Upper lobe of left lung (tissue), 6 donors: ENCODE data around the gene PCGF1. TPM values are rescaled to one million over a fixed set of nuclear protein-coding genes. Genes with fewer than 3 reads are reported as not detected.

Experiments
- ATAC-seq, 2 donors: fragments of 200-7000 bp; cut with Tn5 transposase; one replicate each; pipeline ENCODE4 v1.9.1; 2022; ENCODE audit warnings: mild to moderate bottlenecking in 2 of 2, moderate library complexity in 2 of 2; ENCODE audit not compliant: low FRiP score in 2 of 2
- DNase-seq, 2 donors: peaks; one replicate each; pipeline ENCODE4 v3.0.0-alpha.2; 2019 to 2020
- H3K27ac ChIP-seq, 4 donors: fragments of 200-600 bp; sonication (generic); one replicate each; pipeline ENCODE4 v1.5.1; 2016 to 2019
- H3K27me3 ChIP-seq, 4 donors: fragments of 200-600 bp; sonication (generic); one replicate each; pipeline ENCODE4 v1.5.1; 2017 to 2019
- H3K36me3 ChIP-seq, 4 donors: fragments of 200-600 bp; sonication (generic); one replicate each; pipeline ENCODE4 v1.5.1; 2016 to 2019
- H3K4me1 ChIP-seq, 4 donors: fragments of 200-600 bp; sonication (generic); one replicate each; pipeline ENCODE4 v1.5.1; 2018 to 2019
- H3K4me3 ChIP-seq, 4 donors: fragments of 200-600 bp; sonication (generic); one replicate each; pipeline ENCODE4 v1.5.1; 2017 to 2019; ENCODE audit warnings: mild to moderate bottlenecking in 2 of 4, moderate library complexity in 1 of 4
- H3K9me3 ChIP-seq, 4 donors: fragments of 200-600 bp; sonication (generic); one replicate each; pipeline ENCODE4 v1.5.1; 2018 to 2019
- EP300 ChIP-seq, 4 donors: sonication (generic); formaldehyde crosslinking; IDR thresholded peaks; one replicate each; pipeline ENCODE4 v1.5.1; 2017; ENCODE audit warnings: antibody characterized with exemption in 4 of 4, control low read depth in 2 of 4
- POLR2A ChIP-seq, 4 donors: fragments of 450-650 bp; IDR thresholded peaks; one replicate each; pipeline ENCODE4 v1.5.1; 2016 to 2017; ENCODE audit warnings: antibody characterized with exemption in 4 of 4, mild to moderate bottlenecking in 2 of 4
- POLR2AphosphoS5 ChIP-seq, 2 donors: sonication (generic); formaldehyde crosslinking; IDR thresholded peaks; one replicate each; pipeline ENCODE4 v1.5.1; 2017; ENCODE audit warnings: antibody characterized with exemption in 2 of 2
- WGBS, 2 donors: methylation state at CpG; one replicate each; pipeline ENCODE4 v1.1.5; 2017 to 2018; 5-methylcytosine and 5-hydroxymethylcytosine counted together
- total RNA-seq, 6 donors: library from RNA; depleted of rRNA in 4 of 6; stranded (reverse); fragments of >200 nt in 4 of 6; gene quantifications; one replicate each; pipeline versions ENCODE4 v1.1.0 to v1.2.1, GENCODE V29; 2016 to 2021
- TF ChIP-seq, protein P1 (sequence below), 6 experiments: fragments of 450-650 bp in 4 of 6; fragments of 200-600 bp in 2 of 6; sonication (generic) in 2 of 6; IDR thresholded peaks; one replicate each; pipeline ENCODE4 v1.5.1; 2016 to 2019; ENCODE audit warnings: antibody characterized with exemption in 6 of 6
- donor health status: DM: no; HTN: no; CAD: no; lungs with moderate emphysema.
- donor health status: DM: no; HTN: yes; CAD: no; lungs with severe emphysema.

PCGF1 gene
- total RNA-seq, 6 donors from 2014 or later, result 15.4 to 43.2 (median 34.6) TPM

GRCh38 chr2:74534411-74534810 lies 26.9 kb upstream of the PCGF1 start:
- H3K9me3 ChIP-seq, result no peaks in the 10 kb centered on the region
- ATAC-seq (no peak), DNase-seq (no peak)
- WGBS, 2 donors, result 79% methylated on average over 12 of the region's 12 CpGs; no CpG with 5 or more reads in 1 of the 2 donors
- H3K36me3 ChIP-seq, result peaks cover 0 to 19% (median 6%) of the 10 kb centered on the region in 4 donors
- H3K4me3 ChIP-seq, result no peak overlapping the region
- H3K27me3 ChIP-seq, result no peaks in the 10 kb centered on the region
- TF ChIP-seq EP300 (IDR thresholded peaks at IDR 0.05) (no peak), POLR2A (IDR thresholded peaks at IDR 0.05) (no peak)
- TF ChIP-seq, protein P1, sequence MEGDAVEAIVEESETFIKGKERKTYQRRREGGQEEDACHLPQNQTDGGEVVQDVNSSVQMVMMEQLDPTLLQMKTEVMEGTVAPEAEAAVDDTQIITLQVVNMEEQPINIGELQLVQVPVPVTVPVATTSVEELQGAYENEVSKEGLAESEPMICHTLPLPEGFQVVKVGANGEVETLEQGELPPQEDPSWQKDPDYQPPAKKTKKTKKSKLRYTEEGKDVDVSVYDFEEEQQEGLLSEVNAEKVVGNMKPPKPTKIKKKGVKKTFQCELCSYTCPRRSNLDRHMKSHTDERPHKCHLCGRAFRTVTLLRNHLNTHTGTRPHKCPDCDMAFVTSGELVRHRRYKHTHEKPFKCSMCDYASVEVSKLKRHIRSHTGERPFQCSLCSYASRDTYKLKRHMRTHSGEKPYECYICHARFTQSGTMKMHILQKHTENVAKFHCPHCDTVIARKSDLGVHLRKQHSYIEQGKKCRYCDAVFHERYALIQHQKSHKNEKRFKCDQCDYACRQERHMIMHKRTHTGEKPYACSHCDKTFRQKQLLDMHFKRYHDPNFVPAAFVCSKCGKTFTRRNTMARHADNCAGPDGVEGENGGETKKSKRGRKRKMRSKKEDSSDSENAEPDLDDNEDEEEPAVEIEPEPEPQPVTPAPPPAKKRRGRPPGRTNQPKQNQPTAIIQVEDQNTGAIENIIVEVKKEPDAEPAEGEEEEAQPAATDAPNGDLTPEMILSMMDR (IDR thresholded peaks at IDR 0.05), result no peak
- peaks cover 11 to 19% (median 13%) of the 10 kb centered on the region in 4 donors for H3K4me1 ChIP-seq
- no peak overlapping the region for H3K27ac ChIP-seq

GRCh38 chr2:74533464-74533863 lies 26.0 kb upstream of the PCGF1 start:
- no peak for TF ChIP-seq EP300 (IDR thresholded peaks at IDR 0.05)
- no peak for TF ChIP-seq POLR2A (IDR thresholded peaks at IDR 0.05)
- TF ChIP-seq POLR2AphosphoS5 (IDR thresholded peaks at IDR 0.05), result no peak
- TF ChIP-seq, protein P1 (IDR thresholded peaks at IDR 0.05), result no peak
- no peak for ATAC-seq
- WGBS, 2 donors, result 86 to 92% methylated on average over 4 of the region's 4 CpGs

GRCh38 chr2:74532222-74532621 lies 24.7 kb upstream of the PCGF1 start:
- no peak for ATAC-seq

More at GRCh38 chr2:74533464-74533863, 26.0 kb upstream of the PCGF1 start:
- H3K4me1 ChIP-seq, result peaks cover 16 to 25% (median 18%) of the 10 kb centered on the region in 4 donors
- DNase-seq, result no peak
- H3K9me3 ChIP-seq, result no peaks in the 10 kb centered on the region
- peaks cover 0 to 19% (median 6%) of the 10 kb centered on the region in 4 donors for H3K36me3 ChIP-seq
- H3K27ac ChIP-seq, result no peak overlapping the region
- H3K4me3 ChIP-seq, result no peak overlapping the region
- H3K27me3 ChIP-seq, result no peaks in the 10 kb centered on the region

GRCh38 chr2:74531666-74532065 lies 24.2 kb upstream of the PCGF1 start:
- peaks cover 22 to 35% (median 26%) of the 10 kb centered on the region in 4 donors for H3K4me1 ChIP-seq
- no peaks in the 10 kb centered on the region for H3K9me3 ChIP-seq
- DNase-seq, result no peak
- TF ChIP-seq POLR2AphosphoS5 (IDR thresholded peaks at IDR 0.05) (no peak), POLR2A (IDR thresholded peaks at IDR 0.05) (no peak), EP300 (IDR thresholded peaks at IDR 0.05) (no peak)
- no peaks in the 10 kb centered on the region for H3K27me3 ChIP-seq
- no peak overlapping the region for H3K27ac ChIP-seq
- 82% methylated on average over 7 of the region's 7 CpGs for WGBS, 2 donors
- no peak overlapping the region for H3K4me3 ChIP-seq
- peaks cover 9 to 34% (median 18%) of the 10 kb centered on the region in 4 donors for H3K36me3 ChIP-seq
- ATAC-seq, result no peak

More at GRCh38 chr2:74532222-74532621, 24.7 kb upstream of the PCGF1 start:
- peaks cover 22 to 35% (median 26%) of the 10 kb centered on the region in 4 donors for H3K4me1 ChIP-seq
- peaks cover 4 to 28% (median 13%) of the 10 kb centered on the region in 4 donors for H3K36me3 ChIP-seq
- no peak overlapping the region for H3K4me3 ChIP-seq
- DNase-seq, result no peak
- H3K27ac ChIP-seq, result no peak overlapping the region
- TF ChIP-seq EP300 (IDR thresholded peaks at IDR 0.05) (no peak), POLR2AphosphoS5 (IDR thresholded peaks at IDR 0.05) (no peak), POLR2A (IDR thresholded peaks at IDR 0.05) (no peak)
- TF ChIP-seq, protein P1 (IDR thresholded peaks at IDR 0.05), result peak in 2 of 6 experiments; percentile 25 to 26
- no peaks in the 10 kb centered on the region for H3K27me3 ChIP-seq
- H3K9me3 ChIP-seq, result no peaks in the 10 kb centered on the region

- Histone ChIP-seq H3K27me3 (no peaks in the 10 kb centered on the region), H3K4me3 (peak overlapping the region; percentile 54 to 94 (median 82)), H3K9me3 (no peaks in the 10 kb centered on the region), H3K27ac (peak overlapping the region; percentile 90 to 95 (median 94)), H3K36me3 (peaks cover 16 to 45% (median 29%) of the 10 kb centered on the region in 4 donors), H3K4me1 (peaks cover 22 to 35% (median 26%) of the 10 kb centered on the region in 4 donors)
- WGBS, 2 donors, result 3 to 4% methylated on average over 26 to 47 of the region's 54 CpGs
- ATAC-seq, result peak; percentile 34 to 61
- TF ChIP-seq POLR2AphosphoS5 (IDR thresholded peaks at IDR 0.05), result peak in 1 of 2 donors; percentile 11
- peak in 1 of 4 donors; percentile 12 for TF ChIP-seq POLR2A (IDR thresholded peaks at IDR 0.05)
- no peak for TF ChIP-seq EP300 (IDR thresholded peaks at IDR 0.05)
- DNase-seq, result peak; percentile 44 to 91
Observed at GRCh38 chr2:74530239-74531187, 23.0 kb upstream of the PCGF1 start.
